Cardiac septum (tissue), 1 donor: ENCODE results near the gene SLC35F3. TPM values are rescaled to one million over a fixed set of nuclear protein-coding genes. Genes with fewer than 3 reads are reported as not detected.
"Not testable (repeated sequence)": the region's sequence is repeated elsewhere in the genome, so short reads cannot be mapped to it uniquely, and the experiment has no call there.

Source experiments
- DNase-seq: peaks from one replicate; pipeline ENCODE4 v3.0.0-alpha.2; 2020; ENCODE audit warnings: low spot score
- intact Hi-C: fragments of 100-400 bp; cut with DNase I; formaldehyde crosslinking; loops from one replicate; pipeline ENCODE4 v1.14.0; 2022
- total RNA-seq: library from RNA; stranded (reverse); fragmentation: NEBNext Ultra II Directional; extraction: Animal tissue kit (Norgen Biotek cat#: 25700); gene quantifications from one replicate; pipeline ENCODE4 v1.2.1, GENCODE V29; 2021
- donor health status: DM: no; HTN: no; CAD: no.

SLC35F3 gene
- total RNA-seq, 1 donor from 2014 or later: not detected

DNA sequence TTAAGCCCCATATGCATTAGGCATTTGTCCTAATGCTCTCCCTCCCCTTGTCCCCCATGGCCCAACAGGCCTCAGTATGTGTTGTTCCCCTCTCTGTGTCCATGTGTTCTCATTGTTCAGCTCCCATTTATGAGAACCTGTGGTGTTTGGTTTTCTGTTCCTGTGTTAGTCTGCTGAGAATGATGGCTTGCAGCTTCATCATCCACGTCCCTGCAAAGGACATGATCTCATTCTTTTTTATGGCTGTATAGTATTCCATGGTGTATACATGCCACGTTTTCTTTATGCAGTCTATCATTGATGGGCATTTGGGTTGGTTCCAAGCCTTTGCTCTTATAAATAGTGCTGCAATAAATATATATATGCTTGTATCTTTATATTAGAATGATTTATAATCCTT lies 218.1 kb downstream of the SLC35F3 start:
- intact Hi-C loops, DNase-seq: not testable (repeated sequence)

DNA sequence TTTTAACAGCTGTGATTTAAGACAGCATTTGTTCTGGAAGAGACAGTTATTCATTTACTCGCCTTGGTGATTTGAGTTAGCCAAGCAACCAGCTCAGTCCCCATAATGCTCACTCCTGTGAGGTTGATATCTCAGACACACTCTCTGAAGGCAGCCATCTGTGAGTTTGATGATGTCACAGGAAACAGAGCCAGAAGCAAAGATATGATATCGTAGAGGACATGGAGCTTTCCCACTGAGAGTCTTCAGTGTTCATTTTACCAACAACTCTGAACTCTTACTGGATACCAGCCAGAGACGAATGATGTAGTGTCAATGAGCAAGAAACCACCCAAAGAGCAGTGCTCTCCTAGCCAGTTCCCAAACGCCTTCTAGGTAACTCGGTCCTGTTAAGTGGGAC lies 219.4 kb downstream of the SLC35F3 start:
- intact Hi-C loops: no loop called here
- no peak for DNase-seq

DNA sequence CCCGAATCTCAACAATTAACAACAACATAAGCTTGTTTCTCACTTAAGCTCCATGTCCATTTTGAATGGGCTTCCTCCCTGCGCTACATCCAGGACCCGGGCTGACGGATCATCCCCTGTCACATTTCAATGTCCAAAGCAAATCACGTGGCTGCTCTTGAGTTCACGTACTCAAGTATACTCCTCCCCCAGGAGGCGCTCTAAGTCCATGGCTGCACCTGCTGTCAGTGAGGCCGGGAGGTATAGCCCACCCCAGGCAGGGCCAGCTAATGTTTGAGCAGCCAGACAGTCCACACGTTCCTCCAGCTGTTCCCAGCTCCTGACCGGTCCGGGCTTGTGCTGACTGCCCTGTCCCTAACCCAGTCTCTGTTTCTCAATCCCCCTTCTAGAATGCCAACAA lies 220.8 kb downstream of the SLC35F3 start:
- intact Hi-C loops: no loop called here

DNA sequence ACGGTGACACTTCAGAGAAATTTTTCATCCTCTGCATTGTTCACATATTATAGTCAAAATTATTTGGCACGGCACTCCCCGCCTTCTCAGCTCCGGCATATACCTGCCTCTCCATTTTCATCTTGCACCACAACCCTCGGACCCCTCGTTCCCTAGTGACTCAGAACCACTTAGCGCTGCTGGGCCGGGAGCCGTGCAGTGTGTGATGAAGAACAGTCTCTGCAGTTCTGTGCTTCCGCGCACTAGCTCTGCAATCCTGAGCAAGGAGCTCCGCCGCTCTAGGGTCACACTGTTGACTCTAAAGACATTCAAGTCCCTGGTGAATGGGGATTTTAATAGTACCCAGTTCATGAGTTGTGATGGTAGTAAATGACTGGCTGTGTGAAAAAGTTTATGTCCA lies 221.2 kb downstream of the SLC35F3 start:
- intact Hi-C loops: no loop called here
- no peak for DNase-seq

More for the DNA sequence above, 220.8 kb downstream of the SLC35F3 start:
- DNase-seq: no peak

DNA sequence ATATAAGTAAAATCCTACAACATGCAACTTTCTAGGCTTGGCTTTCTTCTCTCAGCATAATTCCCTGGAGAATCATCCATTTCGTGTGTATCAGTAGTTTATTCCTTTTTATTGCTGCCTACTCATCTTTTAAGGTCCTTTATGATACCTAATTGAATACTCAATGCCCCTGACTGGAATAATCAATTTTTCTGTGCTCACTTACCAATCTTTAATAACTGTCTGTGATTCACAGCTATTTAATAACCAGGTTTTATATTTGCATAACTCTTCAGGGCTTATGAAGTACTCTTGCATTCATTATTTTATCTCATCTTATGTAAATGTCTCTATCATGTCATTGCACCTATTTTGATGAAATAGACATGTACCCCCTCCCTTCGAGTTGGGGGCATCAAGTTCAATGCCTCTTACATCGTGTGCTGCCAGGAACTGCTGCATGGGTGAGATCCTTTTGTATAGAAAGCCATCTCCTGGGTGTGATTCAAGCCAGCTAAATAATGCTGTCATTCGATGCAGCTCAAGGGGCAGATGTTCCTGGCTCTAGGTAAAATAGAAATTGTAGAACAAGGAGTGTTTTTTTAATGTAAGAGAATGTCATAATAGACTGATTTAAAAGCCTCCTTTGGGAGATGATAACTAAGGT lies 222.7 kb downstream of the SLC35F3 start:
- no peak for DNase-seq
- intact Hi-C loops: no loop called here

DNA sequence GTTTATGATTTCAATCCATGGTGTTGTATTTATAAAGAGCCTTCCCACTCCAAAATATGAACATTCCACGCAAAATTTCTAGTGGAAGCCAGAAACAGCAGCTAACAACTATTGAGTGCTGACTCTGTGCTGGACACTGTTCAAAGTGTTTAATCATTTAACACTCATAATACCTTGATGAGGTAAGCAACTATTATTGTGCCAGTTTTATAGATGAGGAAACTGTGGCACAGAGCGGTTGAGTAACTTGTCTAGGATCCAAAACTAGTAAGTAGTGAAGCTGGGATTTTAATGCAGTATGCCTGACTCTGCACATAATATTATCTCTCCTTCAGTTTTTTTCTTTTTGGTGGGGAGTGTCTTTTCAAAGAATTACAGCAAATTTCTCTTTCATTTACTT lies 228.3 kb downstream of the SLC35F3 start:
- no peak for DNase-seq
- intact Hi-C loops: no loop called here

DNA sequence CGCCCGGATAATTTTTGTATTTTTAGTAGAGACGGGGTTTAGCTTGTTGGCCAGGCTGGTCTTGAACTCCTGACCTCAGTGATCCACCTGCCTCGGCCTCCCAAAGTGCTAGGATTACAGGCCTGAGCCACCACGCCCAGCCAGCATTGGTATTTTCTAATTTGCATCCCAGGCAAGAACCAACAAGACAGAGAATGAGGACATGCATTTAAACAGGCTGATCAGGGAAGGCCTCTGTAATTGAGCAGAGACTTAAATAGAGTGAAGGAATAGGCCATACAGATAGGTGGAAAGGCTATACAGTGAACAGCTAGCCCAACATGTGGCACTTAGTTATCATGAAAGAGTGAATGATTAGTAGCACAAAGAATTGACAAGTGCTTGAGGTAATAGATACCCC lies 230.4 kb downstream of the SLC35F3 start:
- intact Hi-C loops: no loop called here
- DNase-seq: no peak

DNA sequence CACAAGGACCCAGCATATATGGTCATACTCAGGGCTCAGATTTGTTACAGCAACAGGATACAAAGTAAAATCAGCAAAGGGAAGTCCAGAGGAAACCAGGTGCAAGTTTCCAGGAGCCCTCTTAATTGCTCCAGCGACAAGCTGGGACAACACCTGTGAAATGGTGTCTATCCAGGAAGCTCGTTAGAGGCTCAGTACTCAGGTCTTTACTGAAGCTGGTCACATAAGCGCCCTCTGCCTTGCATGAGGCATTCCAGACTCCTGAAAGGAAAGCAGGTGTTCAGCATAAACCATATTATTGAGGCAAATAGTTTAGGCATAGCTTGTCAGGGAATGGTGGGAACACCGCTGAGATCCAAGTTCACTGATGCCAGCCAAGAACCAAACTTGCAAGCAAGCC lies 231.0 kb downstream of the SLC35F3 start:
- intact Hi-C loops: no loop called here
- no peak for DNase-seq

DNA sequence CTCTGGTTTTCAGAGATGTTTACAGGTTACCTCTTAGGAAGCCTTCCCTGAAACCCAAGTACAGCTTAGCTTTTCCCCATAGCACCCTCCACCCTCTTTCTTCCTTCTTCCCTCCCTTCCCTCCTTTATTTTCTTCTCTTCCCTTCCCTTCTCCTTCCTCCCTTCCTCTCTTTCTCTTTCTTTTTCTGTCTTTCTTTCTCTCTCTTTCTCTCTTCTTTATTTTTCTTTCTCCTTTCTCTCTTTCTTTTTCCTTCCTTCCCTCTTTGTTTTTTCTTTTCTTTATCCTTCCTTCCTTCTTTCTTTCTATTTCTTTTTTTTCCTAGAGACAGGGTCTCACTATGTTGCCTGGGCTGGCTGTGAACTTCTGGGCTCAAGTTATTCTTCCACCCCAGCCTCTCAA lies 231.6 kb downstream of the SLC35F3 start:
- DNase-seq: no peak
- intact Hi-C loops: no loop called here

DNA sequence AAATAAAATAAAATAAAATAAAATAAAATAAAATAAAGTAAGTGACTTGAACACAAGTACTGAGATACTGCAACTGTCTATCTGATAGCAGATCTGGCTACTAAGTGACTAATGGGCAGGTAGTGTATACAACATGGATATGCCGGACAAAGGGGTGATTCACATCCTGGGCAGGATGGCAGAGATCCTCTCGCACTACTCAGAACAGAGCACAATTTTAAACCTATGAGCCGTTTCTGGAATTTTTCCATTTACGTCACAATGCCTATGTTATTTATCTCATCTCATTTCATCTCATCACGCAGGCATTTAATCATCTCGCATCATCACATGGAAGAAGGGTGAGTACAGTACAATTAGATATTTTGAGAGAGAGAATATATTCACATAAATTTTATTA lies 235.5 kb downstream of the SLC35F3 start:
- intact Hi-C loops: no loop called here
- DNase-seq: no peak

DNA sequence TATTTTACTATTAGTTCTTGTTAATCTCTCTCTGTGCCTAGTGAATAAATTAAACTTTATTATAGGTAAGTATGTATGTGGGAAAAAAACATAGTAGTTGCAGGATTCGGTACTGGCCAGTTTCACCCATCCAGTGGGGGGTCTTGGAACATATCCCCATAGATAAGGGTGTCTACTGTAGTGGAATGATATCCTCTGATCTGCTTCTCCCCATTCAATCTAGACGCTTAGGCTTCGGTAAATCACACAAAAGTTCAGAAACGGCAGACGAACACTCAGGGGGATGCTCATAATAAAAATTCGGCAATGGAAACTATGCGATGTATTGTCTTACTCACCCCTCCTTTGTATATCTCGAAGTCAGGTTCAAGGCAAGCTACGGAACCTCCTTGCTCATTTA lies 235.9 kb downstream of the SLC35F3 start:
- no peak for DNase-seq
- intact Hi-C loops: no loop called here

DNA sequence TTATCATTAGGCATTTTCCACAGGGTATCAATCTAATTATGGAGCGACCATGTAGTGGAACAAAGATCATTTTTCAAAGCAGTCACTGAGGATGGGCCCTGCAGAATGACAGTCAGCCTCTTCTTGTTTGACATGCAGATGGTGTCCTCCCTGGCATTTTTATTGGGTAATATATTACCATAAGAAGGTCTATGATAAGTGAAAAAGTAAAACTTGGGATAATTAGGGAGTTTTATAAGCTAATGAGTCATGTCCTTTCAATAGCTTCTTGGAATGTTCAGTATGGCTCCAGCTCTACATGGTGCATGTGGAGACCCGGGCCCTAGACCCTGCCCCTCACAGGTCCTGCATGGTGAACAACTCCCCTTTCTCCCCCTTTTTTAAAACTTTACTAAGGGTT lies 236.5 kb downstream of the SLC35F3 start:
- intact Hi-C loops: no loop called here
- DNase-seq: no peak

DNA sequence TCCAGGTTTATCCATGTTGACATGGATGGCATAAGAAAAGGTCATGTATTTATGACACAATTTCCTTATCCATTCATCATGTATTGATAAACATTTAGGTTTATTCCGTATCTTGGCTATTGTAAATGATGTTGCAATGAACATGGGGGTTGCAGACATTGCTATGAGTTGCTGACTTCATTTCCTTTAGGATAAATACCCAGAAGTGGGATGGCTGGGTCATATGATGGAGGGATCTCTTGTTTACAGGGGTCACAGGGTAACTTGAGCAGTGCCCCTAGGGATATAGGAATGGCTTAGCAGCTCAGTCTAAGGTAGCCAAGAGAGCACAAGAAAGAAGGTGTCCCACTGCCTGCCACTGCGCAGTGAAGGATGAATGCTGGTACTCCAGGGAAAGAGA lies 239.2 kb downstream of the SLC35F3 start:
- DNase-seq: no peak
- intact Hi-C loops: no loop called here

DNA sequence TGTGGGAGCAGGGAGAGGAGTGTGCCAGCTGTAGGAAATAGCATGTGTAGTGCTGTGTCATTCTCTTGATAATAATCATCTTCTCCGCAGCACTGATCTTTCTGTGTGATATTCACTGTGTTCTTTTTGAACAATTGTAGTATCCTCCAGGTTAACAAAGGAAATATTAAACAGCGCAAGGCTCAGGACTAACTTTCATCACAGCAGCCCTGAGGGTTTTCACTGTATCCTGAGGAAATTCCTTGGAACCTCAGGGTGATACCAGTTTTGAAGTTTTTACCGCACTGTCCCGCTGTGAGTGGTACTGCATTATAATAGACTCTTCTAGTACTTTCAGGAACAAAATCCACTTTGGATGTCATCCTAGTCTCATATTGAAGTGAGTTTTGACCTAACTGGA lies 240.4 kb downstream of the SLC35F3 start:
- intact Hi-C loops: no loop called here
- no peak for DNase-seq

DNA sequence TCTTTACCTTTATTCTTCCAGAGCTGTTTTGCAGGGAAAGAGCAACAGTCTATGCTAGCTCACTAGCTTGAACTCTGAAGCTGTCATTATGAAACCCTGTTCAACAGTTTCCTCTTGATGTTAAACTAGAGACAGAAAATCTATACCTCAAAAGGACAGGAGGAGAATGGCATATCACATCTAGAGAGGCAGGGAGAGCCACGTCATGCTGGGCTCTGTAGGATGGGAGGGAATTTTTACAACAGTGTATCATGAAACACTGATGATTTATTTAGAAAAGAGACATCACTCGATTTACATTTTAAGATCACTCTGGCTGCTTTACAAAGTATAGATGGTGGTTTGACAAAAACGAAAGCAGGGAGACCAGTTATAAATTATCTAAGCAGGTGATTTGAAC lies 243.9 kb downstream of the SLC35F3 start:
- intact Hi-C loops: no loop called here

DNA sequence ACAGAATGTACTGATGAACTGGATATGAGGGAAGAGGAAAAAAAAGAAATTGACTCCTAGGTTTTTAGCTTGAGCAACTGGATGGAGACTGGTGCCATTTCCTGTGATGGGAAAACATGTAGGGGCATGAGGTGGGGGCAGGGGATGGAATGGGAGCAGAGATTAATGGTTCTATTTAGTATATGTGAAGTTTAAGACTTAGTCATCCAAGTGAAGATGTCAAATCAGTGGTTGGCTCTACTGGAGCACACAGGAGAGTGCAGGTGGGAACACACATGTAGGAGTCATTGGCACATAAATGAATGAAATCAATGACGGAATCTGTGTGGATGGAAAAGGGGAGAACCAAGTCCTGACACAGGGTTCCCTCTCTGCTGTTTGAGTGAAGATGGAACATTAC lies 244.3 kb downstream of the SLC35F3 start:
- intact Hi-C loops: no loop called here

More for the DNA sequence above, 243.9 kb downstream of the SLC35F3 start:
- no peak for DNase-seq

DNA sequence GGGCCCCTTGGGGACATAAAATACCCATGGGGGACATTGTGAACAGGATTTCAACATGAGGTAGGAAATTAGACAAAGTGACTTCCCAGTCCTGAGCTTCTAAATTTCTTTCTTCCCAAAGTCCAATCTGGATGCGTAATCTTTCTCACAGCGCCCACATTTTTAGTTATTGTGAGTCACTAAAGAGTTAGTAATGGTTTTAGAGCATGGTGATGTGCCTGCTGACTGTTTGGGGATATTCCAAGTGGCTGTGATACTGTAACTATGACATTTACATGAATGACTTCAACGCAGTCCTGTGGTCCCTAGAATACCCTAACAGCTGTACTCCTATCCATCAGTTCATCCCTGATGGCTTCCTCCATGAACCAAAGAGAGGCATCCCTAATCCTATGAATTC lies 244.7 kb downstream of the SLC35F3 start:
- intact Hi-C loops: no loop called here
- no peak for DNase-seq

More for the DNA sequence above, 244.3 kb downstream of the SLC35F3 start:
- no peak for DNase-seq

DNA sequence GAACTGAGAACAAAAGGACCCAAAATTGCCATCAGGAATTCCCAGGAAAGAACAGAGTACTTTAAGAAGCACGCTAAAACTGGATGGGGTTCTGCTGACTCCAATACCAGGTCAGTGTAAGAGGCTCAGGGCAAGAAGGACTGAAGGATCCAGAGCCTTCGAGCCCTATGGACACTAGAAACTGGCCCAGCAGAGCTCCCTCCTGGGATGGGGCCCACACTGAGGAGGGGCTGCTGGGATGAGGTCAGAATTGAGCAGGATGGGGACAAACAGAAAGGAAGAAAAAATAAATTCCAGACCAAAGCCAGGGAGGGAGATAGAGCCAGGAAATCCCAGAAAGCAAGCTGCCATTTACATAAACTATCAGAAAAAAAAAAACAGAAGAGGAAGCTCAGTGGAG lies 246.4 kb downstream of the SLC35F3 start:
- DNase-seq: no peak
- intact Hi-C loops: loop anchor here (5.0 kb wide), 1 partner anchor 161 kb away; no protein-coding TSS in a partner anchor

DNA sequence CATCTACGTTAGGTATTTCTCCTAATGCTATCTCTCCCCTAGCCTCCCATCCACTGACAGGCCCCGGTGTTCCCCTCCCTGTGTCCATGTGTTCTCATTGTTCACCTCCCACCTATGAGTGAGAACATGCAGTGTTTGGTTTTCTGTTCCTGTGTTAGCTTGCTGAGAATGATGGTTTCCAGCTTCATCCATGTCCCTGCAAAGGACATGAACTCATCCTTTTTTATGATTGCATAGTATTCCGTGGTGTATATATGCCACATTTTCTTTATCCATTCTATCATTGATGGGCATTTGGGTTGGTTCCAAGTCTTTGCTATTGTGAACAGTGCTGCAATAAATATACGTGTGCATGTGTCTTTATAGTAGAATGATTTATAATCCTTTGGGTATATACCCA lies 247.9 kb downstream of the SLC35F3 start:
- intact Hi-C loops: loop anchor here (5.0 kb wide), 1 partner anchor 160 kb away; no protein-coding TSS in a partner anchor

DNA sequence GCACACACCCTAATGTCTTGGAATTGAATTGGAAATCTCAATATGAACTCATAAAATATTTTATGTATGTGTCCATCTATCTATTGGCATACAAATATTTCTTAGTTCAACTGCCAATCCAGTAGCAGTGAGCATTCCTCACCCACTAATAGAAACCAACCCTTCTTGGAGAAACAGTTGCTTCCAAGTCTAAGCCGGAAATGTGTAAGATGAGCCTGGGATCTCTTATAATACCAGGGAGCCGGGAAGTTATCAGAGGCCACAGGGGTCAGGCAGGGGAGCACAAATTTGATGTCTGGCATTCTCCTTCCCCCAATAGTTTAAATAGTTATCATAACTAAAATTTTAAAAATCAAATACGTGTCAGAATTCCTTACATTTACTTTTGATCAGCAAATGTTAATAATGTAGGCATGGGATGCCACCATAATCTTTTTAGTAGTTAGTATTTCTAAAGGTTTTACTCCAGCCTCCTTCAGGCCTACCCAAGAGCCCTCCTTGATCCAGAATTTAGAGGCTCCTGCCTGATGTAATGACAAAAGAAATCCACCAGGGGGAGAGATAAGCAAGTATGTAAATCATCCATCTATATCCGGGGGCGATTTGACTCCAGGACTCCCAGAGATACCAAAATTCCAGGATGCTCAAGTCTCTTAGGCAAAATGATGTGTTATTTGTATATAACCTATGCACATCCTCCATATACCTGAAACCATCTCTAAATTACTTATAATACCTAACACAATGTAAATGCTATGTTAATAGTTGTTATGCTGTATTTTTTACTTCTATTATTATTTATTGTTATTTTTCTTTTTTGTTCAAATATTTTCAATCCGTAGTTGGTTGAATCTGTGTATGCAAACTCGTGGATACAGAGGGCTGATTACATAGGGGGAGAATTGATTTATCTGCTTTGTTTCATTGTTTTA lies 250.1 kb downstream of the SLC35F3 start:
- intact Hi-C loops: loop anchor here (5.0 kb wide), 1 partner anchor 158 kb away; no protein-coding TSS in a partner anchor
- no peak for DNase-seq

More for the DNA sequence above, 247.9 kb downstream of the SLC35F3 start:
- not testable (repeated sequence) for DNase-seq

DNA sequence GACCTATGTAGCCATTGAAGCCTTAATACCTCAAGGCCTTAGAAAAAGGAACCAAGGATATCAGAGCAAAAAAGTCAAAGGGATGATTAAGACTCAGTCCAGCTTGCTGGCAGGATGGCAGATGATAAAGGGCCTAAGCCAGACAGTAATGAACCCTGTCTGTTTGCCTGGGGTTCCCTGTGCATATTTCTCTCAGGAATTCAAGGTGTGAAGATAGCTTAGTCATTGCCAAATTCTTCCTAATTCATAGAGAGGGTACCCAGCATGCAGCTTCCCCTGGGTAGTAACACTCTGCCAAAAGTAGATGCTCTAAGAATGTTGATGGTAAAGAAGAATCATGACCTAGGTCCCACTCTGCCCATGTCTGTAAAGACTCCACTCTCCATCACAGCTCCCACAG lies 258.2 kb downstream of the SLC35F3 start:
- DNase-seq: no peak
- intact Hi-C loops: no loop called here
